Ammon's horn (tissue), 1 donor: ENCODE measurements around the gene NACAD.
A peak's percentile ranks its signal among the peaks of the same experiment; 100 is the strongest.

Source experiments
- DNase-seq: peaks from one replicate; pipeline ENCODE4 v3.0.0-alpha.2; 2016; ENCODE audit warnings: low spot score

Gene NACAD, protein sequence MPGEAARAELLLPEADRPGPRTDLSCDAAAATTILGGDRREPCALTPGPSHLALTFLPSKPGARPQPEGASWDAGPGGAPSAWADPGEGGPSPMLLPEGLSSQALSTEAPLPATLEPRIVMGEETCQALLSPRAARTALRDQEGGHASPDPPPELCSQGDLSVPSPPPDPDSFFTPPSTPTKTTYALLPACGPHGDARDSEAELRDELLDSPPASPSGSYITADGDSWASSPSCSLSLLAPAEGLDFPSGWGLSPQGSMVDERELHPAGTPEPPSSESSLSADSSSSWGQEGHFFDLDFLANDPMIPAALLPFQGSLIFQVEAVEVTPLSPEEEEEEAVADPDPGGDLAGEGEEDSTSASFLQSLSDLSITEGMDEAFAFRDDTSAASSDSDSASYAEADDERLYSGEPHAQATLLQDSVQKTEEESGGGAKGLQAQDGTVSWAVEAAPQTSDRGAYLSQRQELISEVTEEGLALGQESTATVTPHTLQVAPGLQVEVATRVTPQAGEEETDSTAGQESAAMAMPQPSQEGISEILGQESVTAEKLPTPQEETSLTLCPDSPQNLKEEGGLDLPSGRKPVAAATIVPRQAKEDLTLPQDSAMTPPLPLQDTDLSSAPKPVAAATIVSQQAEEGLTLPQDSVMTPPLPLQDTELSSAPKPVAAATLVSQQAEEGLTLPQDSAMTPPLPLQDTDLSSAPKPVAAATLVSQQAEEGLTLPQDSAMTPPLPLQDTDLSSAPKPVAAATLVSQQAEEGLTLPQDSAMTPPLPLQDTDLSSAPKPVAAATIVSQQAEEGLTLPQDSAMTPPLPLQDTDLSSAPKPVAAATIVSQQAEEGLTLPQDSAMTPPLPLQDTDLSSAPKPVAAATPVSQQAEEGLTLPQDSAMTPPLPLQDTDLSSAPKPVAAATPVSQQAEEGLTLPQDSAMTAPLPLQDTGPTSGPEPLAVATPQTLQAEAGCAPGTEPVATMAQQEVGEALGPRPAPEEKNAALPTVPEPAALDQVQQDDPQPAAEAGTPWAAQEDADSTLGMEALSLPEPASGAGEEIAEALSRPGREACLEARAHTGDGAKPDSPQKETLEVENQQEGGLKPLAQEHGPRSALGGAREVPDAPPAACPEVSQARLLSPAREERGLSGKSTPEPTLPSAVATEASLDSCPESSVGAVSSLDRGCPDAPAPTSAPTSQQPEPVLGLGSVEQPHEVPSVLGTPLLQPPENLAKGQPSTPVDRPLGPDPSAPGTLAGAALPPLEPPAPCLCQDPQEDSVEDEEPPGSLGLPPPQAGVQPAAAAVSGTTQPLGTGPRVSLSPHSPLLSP (N-terminal part only)

DNA sequence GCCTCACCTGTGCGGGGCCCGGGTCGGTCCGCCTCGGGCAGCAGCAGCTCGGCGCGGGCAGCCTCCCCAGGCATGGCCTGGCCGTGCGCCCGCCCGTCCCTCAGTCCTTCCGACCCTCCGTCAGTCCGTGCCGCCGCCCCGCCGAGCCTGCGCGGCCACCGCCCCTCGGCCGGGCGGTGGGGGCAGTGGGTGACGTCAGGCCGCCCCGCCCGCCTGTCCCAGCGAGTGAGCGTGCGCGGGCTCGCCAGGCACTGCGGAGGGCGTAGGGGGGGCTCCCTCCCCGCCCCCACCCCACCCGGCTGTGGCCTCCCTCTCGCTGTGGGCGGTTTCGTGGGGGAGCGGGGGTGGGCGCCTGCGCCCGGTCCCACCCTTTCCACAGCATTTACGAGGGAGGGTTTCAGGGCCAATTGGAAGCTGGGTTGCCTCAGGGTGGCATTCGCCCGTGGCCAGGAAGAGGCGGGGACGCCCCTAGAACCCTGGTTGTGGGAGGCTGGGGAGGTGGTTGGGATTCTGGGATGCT lies at the start of gene NACAD:
TSS of gene NACAD (minus strand) at position 149 of the 520 bp plus-strand sequence. CDS start at position 74, 75 bp downstream.
- DNase-seq: peak; percentile 91

DNA sequence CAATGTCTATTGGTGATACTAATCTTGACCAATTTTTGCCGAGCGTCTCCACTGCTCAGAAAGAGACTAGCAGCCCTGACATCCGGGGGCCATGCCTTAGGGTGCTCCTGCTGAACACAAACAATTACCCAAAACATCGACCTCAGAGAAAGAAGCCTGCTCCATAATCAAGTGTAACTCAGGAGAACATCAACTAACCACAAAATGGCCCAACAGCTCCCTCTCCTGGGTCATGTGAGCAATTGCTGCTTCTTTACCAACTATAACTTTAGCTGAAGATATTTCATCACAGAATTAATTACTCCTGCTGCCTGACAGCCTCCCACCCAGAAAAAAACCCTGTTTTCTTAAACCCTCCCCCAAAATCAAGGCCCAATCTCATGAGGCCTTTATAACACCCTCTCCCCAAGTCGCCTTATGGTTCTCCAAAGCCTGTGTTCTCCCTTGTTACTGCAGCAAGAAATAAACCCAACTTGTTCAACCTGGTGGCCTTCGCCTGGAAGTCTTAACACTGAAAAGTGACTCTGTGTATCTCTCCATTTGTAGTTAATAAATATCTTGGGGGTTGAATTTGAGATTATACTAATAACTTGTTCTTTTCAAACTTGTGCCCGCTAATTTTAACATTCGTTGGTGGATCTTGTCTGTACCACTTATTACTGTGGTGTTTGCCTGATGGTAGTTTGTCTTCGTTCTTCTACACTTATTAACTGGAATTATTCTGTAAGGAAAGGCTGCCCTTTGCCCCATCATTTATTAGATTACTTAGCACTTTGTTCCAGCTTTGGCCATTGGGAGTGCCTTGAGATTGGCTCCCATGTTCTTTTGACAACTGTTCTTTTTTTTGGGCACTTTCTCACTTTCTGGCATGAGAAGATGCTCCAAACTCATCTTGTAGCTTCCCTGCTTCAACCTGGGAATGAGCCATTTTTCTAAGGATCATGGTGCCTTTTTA lies 47.6 kb upstream of the NACAD start:
- DNase-seq: peak; percentile 91

DNA sequence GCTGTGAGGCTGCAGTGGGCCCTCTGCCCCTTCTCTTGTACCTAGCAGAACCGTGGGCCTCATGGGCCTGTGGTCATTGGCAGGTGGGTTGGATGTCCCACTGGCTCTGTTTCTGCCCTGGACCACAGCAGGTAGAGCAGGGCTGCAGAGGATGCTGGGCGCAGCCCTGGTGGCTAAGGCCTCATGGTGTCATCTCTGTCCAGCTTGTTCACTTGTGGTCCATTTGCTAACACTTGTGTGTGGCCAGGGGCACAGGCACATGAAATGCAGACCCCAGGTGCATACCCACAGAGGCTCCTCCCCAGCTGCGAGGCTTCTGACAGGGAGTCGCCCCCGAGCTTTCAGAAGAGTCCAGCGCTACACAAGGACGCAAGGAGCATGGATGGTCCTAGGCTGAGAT lies 45.1 kb upstream of the NACAD start:
- no peak for DNase-seq

DNA sequence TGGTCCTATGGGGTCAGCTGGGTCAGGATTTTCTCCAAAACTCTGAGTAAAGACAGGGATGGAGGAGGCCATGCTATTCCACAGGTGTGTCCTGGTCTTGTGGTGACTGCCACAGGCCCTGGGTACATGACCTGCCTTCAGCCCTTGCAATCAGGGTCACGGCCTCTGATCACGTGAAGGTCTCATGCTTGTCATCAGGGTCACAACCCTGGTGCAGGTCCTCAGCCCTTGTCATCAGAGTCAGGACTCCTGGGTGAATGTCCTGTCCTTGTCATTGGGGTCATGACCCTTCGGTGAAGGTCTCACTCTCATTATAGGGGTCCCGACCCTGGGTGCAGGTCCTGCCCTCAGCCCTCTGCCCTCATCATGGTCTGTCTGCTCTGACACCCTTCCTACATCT lies 44.6 kb upstream of the NACAD start:
- no peak for DNase-seq

DNA sequence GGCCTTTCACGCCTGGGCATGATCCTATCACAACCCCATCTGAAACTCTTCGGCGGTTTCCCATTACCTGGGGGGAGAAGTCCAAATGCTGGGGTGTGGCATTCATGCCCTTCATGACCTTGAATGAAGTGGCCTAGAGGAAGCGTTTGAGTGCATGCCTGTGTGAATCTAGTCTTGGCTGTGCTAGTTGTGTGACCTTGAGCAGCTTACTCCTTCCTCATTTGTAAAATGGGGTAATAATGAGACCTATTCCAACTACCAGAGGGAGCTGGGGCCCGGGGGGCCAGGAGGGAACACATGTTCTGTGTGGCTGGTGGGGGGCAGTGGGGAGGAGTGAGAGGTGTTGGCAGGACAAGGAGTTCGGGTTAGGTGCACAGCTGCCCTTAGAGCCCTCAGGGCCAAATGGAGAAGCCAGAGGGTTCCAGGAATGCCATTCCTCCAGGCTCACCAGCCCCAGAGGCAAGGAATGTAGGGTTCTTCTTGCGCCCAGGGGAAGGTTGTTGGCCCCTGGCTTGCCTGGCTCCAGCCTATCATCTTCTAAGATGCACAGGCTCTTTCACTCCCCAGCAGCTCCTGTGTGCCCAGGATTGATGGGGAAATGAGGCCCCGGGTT lies 44.0 kb upstream of the NACAD start:
- DNase-seq: no peak

DNA sequence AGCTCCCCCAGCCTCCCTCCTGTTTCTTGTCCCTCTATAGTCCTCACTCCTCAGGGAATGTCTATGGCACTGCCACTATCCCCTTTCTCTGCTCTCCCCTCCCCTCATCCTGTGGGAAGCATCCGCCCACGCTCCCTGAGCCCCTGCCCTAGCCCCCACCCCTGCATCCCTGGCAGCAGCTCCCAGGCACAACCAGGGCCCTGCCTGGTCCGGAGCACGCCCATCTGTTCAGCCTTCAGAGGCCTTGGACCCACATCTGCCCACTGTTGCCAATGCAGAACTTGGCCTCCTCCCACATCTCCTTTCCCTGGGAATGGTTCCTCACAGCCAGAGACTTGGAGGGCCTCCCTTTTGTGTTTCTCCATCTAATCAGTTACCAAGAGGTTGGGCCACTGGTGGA lies 43.1 kb upstream of the NACAD start:
- no peak for DNase-seq

DNA sequence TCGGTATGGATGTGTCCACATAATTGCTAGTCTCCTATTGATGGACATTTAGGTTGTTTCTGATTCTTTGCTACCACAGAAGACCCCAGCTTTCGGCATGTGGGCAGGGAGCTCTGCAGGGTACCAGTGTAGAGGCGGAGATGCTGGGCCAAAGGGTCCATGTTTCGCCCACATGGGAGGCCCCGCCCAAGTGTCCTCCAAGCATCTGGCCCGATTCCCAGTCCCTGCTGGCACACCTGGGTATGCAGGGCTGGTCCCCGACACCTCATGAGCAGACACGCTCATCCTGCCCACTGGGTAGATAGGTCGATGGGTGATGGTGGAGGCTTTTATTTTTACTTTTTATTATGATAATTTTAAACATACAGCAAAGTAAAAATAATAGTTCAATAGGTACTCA lies 42.1 kb upstream of the NACAD start:
- no peak for DNase-seq

DNA sequence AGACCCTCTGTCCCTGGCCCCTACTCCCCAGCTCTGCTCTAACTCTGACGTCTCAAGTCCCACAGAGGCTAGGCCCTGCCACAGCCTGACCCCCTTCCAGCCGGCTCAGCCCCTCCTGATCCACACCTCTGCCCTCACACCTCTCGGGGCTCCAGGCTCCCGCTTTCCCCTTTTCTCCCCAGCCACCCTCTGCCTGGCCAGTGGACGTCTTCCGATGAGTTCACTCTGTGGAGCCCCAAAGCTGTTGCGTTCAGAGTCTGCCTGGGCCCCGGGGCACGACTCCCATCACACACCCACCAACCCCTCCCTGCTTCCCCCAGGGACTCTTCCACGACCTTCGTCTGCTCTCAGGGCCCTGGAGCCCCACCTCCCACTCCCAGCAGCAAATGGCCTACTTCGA lies 41.1 kb upstream of the NACAD start:
- no peak for DNase-seq

DNA sequence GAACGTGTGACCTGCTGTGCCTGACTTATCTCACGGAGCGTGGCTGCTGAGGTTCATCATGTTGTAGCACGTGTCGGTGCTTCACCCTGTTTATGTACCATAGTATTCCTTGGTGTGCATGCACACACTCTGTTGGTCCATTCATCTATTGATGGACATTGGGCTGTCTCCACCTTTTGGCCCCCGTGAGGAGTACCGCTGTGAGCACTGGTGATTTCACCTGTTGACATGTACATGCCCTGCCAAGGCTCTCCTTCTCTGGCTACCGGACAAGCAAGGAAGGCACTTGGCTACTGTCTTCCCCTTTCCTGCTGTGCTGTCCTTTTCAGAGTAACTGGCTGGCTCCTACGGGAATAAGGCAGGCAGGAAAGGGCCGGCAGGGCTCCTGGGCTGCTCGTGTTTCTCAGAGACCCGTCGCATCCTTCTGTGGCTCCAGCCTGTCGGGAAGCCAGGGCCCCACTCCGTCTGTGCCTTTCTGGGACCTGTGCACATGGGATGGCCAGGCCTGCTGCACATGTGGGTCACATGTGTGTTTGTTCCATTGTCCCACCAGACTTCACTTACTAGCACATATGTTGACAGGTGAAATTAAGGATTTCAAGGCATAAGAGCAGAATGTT lies 40.5 kb upstream of the NACAD start:
- no peak for DNase-seq

DNA sequence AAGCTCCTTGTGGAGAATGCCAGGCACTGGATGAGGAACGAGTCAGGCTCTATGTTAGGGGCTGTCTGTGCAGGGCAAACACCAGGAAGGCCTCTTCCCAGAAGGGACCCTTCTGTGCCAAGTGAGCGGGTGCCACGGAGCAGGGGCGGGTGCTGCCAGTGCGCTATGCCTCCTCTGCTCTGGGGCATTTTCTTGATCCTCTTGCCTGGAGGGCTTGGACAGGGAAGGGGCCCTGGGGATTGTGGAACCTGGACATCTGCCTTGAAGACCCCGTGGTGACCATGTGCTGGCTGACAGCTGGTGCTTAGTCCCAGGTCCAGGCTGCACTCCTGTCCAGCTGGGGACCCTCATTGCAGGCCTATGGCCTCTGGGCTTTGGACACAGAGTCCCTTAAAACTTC lies 38.2 kb upstream of the NACAD start:
- no peak for DNase-seq

DNA sequence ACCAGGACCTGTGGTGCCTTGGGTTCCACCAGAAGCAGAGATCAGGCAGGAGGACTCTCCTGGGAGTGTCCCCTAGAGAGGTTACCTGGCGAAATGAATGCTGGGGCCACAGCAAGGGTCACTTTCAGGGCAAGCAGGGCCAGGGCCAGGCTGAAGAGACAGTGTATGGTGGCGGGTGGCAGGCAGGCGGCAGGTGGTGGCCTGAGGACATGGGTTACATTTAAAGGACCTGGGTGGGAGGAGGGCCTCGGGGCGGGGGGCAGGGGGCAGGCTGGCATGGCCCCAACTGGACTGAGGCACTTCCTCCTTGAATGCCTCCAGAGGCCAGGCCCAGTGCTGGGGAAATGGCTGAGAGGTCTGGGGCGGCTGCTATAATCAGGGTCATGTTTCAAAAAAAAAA lies 37.4 kb upstream of the NACAD start:
- DNase-seq: no peak

DNA sequence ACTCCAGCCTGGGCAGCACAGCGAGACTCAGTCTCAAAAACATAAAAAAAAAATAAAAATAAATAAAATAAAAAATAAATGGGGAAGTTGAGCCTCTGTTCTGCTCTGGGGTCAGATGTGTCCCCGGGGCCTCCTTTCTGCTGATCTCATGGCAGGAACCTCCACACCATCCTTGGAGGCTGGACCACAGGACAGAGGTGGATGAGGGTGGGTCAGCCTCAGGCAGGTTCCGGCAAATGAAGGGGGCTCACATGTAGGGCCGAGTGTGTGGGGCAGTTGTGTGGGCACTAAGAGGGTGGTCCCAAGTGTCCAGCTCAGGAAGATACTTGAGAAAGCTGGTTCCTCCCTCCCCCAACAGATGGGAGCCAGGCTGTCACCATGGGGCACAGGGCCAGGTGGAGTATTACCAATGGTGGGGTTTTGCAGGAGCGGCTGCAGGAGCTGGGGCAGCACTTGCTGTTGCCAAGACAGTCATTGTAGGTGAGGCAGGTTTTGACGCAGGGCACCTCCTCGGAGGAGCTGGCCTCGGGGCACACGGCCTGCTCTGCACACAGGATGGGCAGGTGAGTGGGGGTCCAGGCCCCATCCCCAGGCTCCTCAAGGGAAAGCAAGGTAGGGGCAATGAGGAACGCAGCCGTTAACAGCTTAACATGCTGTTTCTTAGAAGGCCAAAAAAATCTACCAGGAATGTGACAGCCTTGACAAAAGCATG lies 36.6 kb upstream of the NACAD start:
- no peak for DNase-seq

DNA sequence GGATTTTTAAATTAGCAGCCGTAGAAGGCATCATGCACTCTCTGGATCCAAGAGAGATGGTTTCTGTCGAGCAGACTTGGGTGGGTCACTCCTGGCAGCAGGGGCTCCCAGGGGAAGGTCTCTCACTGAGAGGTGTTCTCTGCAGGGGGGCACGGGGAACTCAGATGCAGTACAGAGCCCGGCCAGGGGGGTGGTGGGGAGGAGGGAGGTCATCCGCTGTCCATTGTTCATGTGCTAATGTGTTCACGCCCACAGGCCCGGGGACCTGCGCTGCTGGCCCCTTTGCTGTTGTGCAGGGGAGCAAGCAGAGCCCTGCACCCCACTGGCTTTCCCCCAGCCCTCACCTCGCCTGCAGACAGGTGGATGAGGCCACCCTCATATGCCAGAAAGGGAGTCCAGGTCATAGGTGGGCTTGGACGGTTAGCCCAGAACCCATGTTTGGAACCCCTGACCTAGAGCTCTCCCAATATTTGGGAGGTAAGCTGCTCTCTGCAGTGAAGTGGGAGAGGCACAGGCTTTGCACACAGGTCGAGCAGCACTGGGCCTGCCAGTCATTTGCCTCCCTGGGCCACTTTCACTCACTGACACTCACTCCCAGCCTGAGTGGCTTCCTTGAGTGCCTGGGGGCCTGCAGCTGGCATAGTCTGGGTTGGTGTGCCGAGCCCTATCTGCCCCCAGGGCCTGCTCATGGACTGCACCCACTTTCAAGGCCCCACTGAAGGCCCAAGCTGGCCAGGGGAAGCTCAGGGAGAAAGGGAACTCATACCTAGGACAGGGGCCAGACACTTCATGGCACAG lies 35.3 kb upstream of the NACAD start:
- DNase-seq: no peak

DNA sequence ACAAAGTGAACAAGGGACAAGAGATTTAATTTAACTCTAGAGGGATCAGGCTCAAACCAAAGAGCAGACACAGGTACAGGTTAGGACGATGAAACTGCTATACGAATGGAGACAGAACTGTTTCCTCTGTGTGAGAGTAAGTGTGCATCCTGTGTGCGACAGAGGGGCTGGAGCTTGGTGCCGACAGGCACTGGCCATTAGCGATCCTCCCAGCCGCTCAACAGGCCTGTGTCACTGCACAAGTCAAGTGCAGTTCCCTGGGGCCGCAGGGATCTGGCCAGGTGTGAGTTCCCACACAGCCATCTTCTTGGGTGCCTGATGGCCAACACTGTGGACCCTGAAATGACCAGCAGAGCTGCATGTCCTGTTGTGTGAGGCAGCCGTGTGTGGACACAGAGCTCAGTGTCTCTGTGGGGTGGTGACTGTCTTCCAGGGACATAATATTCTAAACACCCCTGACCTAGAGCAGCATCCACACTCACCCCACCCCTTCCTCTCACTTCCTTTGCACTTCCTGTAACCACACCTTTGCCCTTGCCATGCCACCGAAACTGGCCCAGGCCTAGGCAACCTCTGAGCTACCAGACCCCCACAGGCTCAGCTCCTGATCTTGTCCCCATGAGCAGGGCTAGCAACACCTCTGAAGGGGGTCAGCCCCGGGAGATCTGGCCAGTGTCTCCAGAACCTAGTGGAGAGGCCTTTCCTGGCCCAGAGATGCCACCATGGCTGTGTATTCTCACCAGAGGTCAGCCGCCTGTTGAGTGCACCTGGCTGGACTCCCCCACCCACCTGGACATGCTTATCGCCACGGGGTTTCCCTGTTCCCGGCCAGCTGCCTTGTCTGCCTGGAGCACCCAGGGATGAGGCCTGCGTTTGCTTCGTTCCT lies 34.4 kb upstream of the NACAD start:
- no peak for DNase-seq

DNA sequence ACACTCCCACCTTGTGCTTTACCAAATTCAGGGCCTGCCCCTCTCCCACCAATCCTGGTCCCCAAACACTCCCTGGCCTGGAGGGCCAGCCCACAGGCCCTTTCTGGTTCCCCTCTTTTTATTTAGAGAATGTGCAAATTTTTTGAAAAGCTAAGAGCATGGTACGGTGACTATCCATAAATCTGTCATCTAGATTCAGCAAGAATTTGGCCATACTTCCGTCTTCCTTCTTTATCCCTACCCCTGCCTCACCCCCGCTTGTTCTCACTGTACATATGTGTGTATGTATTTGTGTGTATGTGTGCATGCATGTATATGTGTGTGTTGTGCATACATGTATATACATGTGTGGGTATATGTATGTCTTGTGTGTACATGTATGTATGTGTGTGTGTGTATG lies 30.8 kb upstream of the NACAD start:
- DNase-seq: no peak

DNA sequence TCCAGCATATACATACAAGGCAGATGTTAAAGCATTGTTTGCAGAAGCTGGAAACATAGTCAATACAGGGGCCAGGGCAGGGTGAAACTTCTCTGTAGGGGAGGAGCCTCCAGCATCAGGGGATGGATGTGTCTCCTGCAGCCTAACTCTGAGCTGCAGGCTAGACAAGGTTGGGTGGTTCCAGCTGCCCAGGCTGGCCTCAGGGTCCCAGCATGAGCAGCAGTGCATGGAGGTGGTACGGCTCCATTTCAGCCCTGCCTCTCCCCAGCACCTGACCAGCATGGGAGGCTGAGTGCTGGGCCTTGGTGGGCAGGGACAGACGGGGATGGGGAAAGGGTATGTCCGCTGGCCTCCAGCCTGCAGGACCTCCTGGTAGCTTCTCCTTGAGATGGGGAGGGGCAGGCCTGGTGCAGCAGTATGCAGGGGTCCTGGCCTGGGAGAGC lies 30.1 kb upstream of the NACAD start:
- no peak for DNase-seq

DNA sequence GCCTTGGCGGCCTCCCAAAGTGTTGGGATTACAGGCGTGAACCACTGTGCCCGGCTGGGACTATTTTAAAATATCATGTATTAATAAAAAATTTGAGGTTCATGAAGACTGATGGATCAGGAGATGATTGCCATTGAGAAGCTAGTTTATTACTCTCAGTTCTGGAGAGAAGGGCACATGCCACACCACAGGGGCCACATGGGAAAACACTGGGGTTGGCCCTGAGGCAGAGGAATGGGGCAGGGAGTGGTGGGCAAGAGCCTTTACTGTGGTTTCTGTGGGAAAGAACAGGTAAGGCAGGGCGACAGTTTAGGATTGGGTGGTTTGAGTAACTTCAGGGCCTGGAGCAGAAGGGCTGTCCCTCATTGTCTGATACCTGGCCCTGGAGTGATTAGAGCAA lies 29.5 kb upstream of the NACAD start:
- no peak for DNase-seq
